GM18511 (cell line): ENCODE results near the gene ZNF558.
"Not testable (repeated sequence)": the region's sequence is repeated elsewhere in the genome, so short reads cannot be mapped to it uniquely, and the experiment has no call there.

Experiments used
- ATAC-seq: cut with Tn5 transposase; IDR thresholded peaks from one replicate; pipeline ENCODE4 v1.9.1; 2021; ENCODE audit warnings: mild to moderate bottlenecking, moderate library complexity; ENCODE audit not compliant: unreplicated experiment

ZNF558 gene

DNA sequence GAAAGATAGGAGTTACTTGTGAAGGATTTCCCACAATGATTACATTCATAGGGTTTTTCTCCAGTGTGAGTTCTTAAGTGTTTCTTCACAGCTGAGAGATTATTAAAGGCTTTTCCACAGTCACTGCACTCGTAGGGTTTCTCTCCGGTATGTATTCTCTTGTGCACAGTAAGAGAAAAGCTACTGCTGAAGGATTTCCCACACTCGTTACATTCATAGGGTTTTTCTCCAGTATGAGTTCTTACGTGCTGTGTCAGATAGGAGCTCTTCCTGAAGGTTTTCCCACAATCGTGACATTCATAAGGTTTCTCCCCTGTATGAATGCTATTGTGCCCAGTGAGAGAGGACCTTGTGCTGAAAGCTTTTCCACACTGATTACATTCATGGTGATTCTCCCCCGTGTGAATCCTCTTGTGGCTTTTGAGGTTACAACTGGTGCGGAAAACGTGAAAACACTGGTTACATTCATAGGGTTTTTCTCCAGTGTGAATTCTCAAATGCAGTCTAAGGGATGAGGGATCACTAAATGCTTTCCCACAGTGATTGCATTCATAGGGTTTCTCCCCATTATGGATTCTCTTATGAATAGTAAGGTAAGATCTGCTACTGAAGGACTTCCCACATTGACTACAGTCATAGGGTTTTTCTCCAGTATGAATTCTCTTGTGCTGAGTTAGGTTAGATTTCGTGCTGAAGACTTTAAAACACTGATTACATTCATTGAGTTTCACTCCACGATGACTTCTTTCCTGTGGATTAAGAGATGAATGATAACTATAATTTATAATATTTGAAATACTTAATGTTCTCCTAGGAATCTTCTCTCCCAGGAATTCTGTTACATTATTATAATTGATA, 20.6 kb downstream of the ZNF558 start:
- no peak for ATAC-seq

DNA sequence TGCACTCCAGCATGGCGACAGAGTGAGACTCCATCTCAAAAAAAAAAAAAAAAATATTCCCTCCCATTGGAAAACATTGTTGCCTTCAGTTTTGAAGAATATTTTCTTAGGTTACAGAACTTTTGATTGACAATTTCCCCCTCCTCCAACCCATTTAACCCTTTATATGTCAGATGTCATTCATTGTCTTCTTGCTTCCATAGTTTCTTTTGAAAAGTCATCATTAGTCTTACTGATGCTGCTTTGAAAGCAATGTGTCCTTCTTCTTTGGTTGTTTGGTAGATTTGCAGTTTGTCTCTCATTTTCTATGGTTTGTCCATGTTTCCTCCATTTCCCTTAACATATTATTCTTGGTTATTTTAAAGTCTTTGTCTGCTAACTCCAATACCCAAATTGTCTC, 25.4 kb downstream of the ZNF558 start:
- ATAC-seq, result no peak

- no peak for ATAC-seq
Observed at GRCh38 chr19:8794823-8795222, 37.3 kb downstream of the ZNF558 start.

DNA sequence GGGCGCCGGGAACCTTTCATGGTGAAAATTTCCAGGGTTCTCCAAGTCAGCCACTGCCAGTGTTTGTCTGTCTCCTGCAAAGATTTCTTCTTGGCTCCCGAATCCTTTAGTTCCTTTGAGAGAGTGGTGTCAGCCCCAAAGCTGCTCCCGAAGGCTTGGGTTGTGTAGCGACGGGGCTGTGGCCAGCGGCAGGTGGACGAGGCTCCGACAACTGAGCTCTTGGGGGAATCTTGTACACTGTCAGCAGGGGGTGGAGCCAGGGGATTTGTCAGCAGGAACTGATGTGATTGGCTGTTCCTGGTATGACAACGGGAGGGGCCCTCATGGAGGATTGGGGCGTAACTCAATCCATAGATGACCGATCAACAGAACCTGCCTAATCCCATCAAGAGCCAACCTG, 58.5 kb downstream of the ZNF558 start:
- not testable (repeated sequence) for ATAC-seq

GRCh38 chr19:8769265-8769664, 62.8 kb downstream of the ZNF558 start:
- not testable (repeated sequence) for ATAC-seq

- ATAC-seq, result not testable (repeated sequence)
Observed at GRCh38 chr19:8767257-8767656, 64.8 kb downstream of the ZNF558 start.
